ENCODE results near the gene PLET1. TPM values are rescaled to one million over a fixed set of nuclear protein-coding genes. Genes with fewer than 3 reads are reported as not detected.

PLET1 gene
- polyA plus RNA-seq, 1 donor (not counting 4 experiments of a cell fraction or from before 2014, with no cell fraction given) = not detected

GRCh38 chr11:112292785-112293407 is 32.2 kb upstream of the PLET1 start:
- no peaks in the 10 kb centered on the region for H3K9me1 ChIP-seq (ENCODE audit: control insufficient read depth, extremely low read depth, insufficient read depth, low read length)
- H3K9me3 ChIP-seq (ENCODE audit: control insufficient read depth, low read depth, low read length) = no peaks in the 10 kb centered on the region
- peak overlapping the region; percentile 29 for H3K4me2 ChIP-seq (ENCODE audit: control insufficient read depth, extremely low read depth, insufficient read depth, low read depth, low read length)
- dilution Hi-C loops (cut with MboI; ENCODE audit: extremely low pct_ligation_motif_present, low sequenced_read_pairs) = no loop called here
- peak; percentile 70 for FAIRE-seq
- H3K79me2 ChIP-seq (ENCODE audit: control insufficient read depth, insufficient read depth, low read length) = no peaks in the 10 kb centered on the region
- peak overlapping the region; percentile 15 for H3K27ac ChIP-seq (ENCODE audit: control insufficient read depth, insufficient read depth, low read length)
- TF ChIP-seq CTCF (optimal IDR thresholded peaks at IDR 0.05 in 1 of 3, IDR thresholded peaks at IDR 0.05 in 1 of 3, conservative IDR thresholded peaks at IDR 0.05 in 1 of 3; ENCODE audit: extremely low read depth in 1 of 3, insufficient read depth in 2 of 3, low read length in 3 of 3) (no peak), EZH2 (IDR thresholded peaks at IDR 0.05; ENCODE audit: low read length) (no peak)
- no peaks in the 10 kb centered on the region for H4K20me1 ChIP-seq (ENCODE audit: control insufficient read depth, extremely low read depth, insufficient read depth, low read length)
- no peaks in the 10 kb centered on the region for H3K27me3 ChIP-seq (ENCODE audit: control insufficient read depth, extremely low read depth, insufficient read depth, low read length)
- H3K4me3 ChIP-seq (ENCODE audit: control insufficient read depth in 2 of 3, extremely low read depth in 1 of 3, insufficient read depth in 2 of 3, low read depth in 1 of 3, low read length in 3 of 3) = no peak overlapping the region
- no peak overlapping the region for H2AFZ ChIP-seq (ENCODE audit: control insufficient read depth, low read length)
- DNase-seq (ENCODE audit: low read depth, low spot score) = peak; percentile 59
- peaks cover 25% of the 10 kb centered on the region for H3K4me1 ChIP-seq (ENCODE audit: control insufficient read depth, extremely low read depth, insufficient read depth, low read length)
- no peak overlapping the region for H3K9ac ChIP-seq (ENCODE audit: control insufficient read depth, extremely low read depth, insufficient read depth, low read length)
- no peaks in the 10 kb centered on the region for H3K36me3 ChIP-seq (ENCODE audit: control insufficient read depth in 2 of 2, extremely low read depth in 1 of 2, insufficient read depth in 2 of 2, low read length in 2 of 2)

DNA sequence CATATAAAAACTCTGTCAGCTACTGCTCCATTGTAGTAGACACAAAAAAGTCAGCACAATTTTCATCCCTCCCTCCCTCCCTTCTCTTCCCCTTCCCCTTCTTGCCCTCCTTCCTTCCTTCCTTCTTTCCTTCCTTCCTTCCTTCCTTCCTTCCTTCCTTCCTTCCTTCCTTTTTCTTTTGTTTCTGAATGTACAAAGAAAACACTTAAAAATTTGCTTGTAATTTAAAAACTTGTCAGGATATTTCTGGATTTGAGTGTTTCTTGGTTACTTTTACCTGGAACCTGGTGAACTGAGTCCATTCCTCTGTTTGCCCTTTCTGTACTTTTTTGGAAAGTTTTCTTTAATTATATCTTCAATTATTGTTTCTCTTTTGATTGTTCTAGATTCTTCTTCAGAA is 31.5 kb upstream of the PLET1 start:
- H2AFZ ChIP-seq (ENCODE audit: control insufficient read depth, low read length) = no peak overlapping the region
- DNase-seq (ENCODE audit: low read depth, low spot score) (no peak), FAIRE-seq (no peak)
- H4K20me1 ChIP-seq (ENCODE audit: control insufficient read depth, extremely low read depth, insufficient read depth, low read length) = no peaks in the 10 kb centered on the region
- no peaks in the 10 kb centered on the region for H3K79me2 ChIP-seq (ENCODE audit: control insufficient read depth, insufficient read depth, low read length)
- no peaks in the 10 kb centered on the region for H3K27me3 ChIP-seq (ENCODE audit: control insufficient read depth, extremely low read depth, insufficient read depth, low read length)
- no peak overlapping the region for H3K4me2 ChIP-seq (ENCODE audit: control insufficient read depth, extremely low read depth, insufficient read depth, low read depth, low read length)
- no peak overlapping the region for H3K27ac ChIP-seq (ENCODE audit: control insufficient read depth, insufficient read depth, low read length)
- peaks cover 25% of the 10 kb centered on the region for H3K4me1 ChIP-seq (ENCODE audit: control insufficient read depth, extremely low read depth, insufficient read depth, low read length)
- no peak overlapping the region for H3K9ac ChIP-seq (ENCODE audit: control insufficient read depth, extremely low read depth, insufficient read depth, low read length)
- TF ChIP-seq CTCF (optimal IDR thresholded peaks at IDR 0.05 in 1 of 3, IDR thresholded peaks at IDR 0.05 in 1 of 3, conservative IDR thresholded peaks at IDR 0.05 in 1 of 3; ENCODE audit: extremely low read depth in 1 of 3, insufficient read depth in 2 of 3, low read length in 3 of 3) = no peak
- no peak for TF ChIP-seq EZH2 (IDR thresholded peaks at IDR 0.05; ENCODE audit: low read length)
- H3K36me3 ChIP-seq (ENCODE audit: control insufficient read depth in 2 of 2, extremely low read depth in 1 of 2, insufficient read depth in 2 of 2, low read length in 2 of 2) = no peaks in the 10 kb centered on the region
- no peak overlapping the region for H3K4me3 ChIP-seq (ENCODE audit: control insufficient read depth in 2 of 3, extremely low read depth in 1 of 3, insufficient read depth in 2 of 3, low read depth in 1 of 3, low read length in 3 of 3)
- H3K9me3 ChIP-seq (ENCODE audit: control insufficient read depth, low read depth, low read length) = no peaks in the 10 kb centered on the region
- H3K9me1 ChIP-seq (ENCODE audit: control insufficient read depth, extremely low read depth, insufficient read depth, low read length) = no peaks in the 10 kb centered on the region
- dilution Hi-C loops (cut with MboI; ENCODE audit: extremely low pct_ligation_motif_present, low sequenced_read_pairs) = no loop called here

Measured in keratinocyte (primary cell).